ENCODE results near the gene FBP2. TPM values are rescaled to one million over a fixed set of nuclear protein-coding genes. Genes with fewer than 3 reads are reported as not detected.

Gene FBP2
- total and polyA plus RNA-seq, 2 of the 4 experiments (the other 2 are of a cell fraction): not detected

GRCh38 chr9:94611638-94612068 is 18.0 kb upstream of the FBP2 start:
- no peak overlapping the region for H3K4me2 ChIP-seq (ENCODE audit: low read depth, low read length)
- H2AFZ ChIP-seq (replicated peaks; ENCODE audit: low read length, poor library complexity): no peak overlapping the region
- H2BK15ac ChIP-seq (ENCODE audit: low read depth, low read length): no peak overlapping the region
- H3K23ac ChIP-seq (ENCODE audit: low read depth, low read length): no peak overlapping the region
- no peaks in the 10 kb centered on the region for H3K9me1 ChIP-seq (ENCODE audit: insufficient read depth, low read length)
- no peak for ATAC-seq (ENCODE audit: low read depth)
- no peak overlapping the region for H2AK9ac ChIP-seq (replicated peaks; ENCODE audit: low read depth, low read length, poor library complexity)
- H4K8ac ChIP-seq (ENCODE audit: low read depth in 2 of 2, low read length in 2 of 2): no peak overlapping the region
- dilution Hi-C loops (cut with HindIII; ENCODE audit: low sequenced_read_pairs, unreplicated experiment) (no loop called here), in situ Hi-C loops (cut with MboI; ENCODE audit: low sequenced_read_pairs) (no loop called here), intact Hi-C loops (cut with micrococcal nuclease) (no loop called here)
- H3K18ac ChIP-seq (ENCODE audit: low read depth, low read length): no peak overlapping the region
- H2BK120ac ChIP-seq (ENCODE audit: low read depth, low read length): no peak overlapping the region
- H2AK5ac ChIP-seq (ENCODE audit: low read depth, low read length): no peak overlapping the region
- no peak overlapping the region for H3K56ac ChIP-seq (ENCODE audit: extremely low read depth, insufficient read depth, low read length)
- ChIA-PET CTCF (no interaction called here), POLR2A (ENCODE audit: unreplicated experiment) (no interaction called here)
- no peak overlapping the region for H4K5ac ChIP-seq (ENCODE audit: low read depth, low read length)
- no peak overlapping the region for H4K91ac ChIP-seq (ENCODE audit: insufficient read depth, low read depth, low read length)
- H3K4ac ChIP-seq (ENCODE audit: low read depth, low read length): no peak overlapping the region
- no peak overlapping the region for H3K9ac ChIP-seq (ENCODE audit: low read depth, low read length)
- H3K9me3 ChIP-seq (ENCODE audit: control insufficient read depth, insufficient read depth, low read length): no peaks in the 10 kb centered on the region
- no peak overlapping the region for H3K4me3 ChIP-seq (ENCODE audit: insufficient read depth, low read depth, low read length)
- no peak overlapping the region for H3K27ac ChIP-seq (ENCODE audit: insufficient read depth, low read length)
- H3K79me1 ChIP-seq (ENCODE audit: low read depth in 1 of 2, low read length in 2 of 2): no peaks in the 10 kb centered on the region
- peaks cover 32% of the 10 kb centered on the region for H3K27me3 ChIP-seq (ENCODE audit: control insufficient read depth, insufficient read depth, low read length)
- no TSS peak for BruUV-seq (replicated peaks)
- no peak overlapping the region for H2BK5ac ChIP-seq (ENCODE audit: low read depth, low read length, poor library complexity, severe bottlenecking)
- TF ChIP-seq RFX5 (IDR thresholded peaks at IDR 0.05; ENCODE audit: low read depth, low read length) (no peak), POLR2A (IDR thresholded peaks at IDR 0.05; ENCODE audit: low read depth, low read length) (no peak), BHLHE40 (IDR thresholded peaks at IDR 0.05; ENCODE audit: low read depth, low read length) (no peak), CTCF (conservative IDR thresholded peaks at IDR 0.05; ENCODE audit: low read depth, low read length) (no peak), SMC3 (IDR thresholded peaks at IDR 0.05; ENCODE audit: low read depth, low read length) (no peak), ELK1 (IDR thresholded peaks at IDR 0.05; ENCODE audit: borderline replicate concordance, low read depth, low read length) (no peak), FOS (IDR thresholded peaks at IDR 0.05; ENCODE audit: low read depth, low read length) (no peak), USF2 (IDR thresholded peaks at IDR 0.05; ENCODE audit: low read depth, low read length) (no peak), MAZ (IDR thresholded peaks at IDR 0.05; ENCODE audit: borderline replicate concordance, low read depth, low read length) (no peak), MAFK (IDR thresholded peaks at IDR 0.05; ENCODE audit: low read depth, low read length) (no peak), NFE2L2 (IDR thresholded peaks at IDR 0.05; ENCODE audit: low read depth, low read length) (no peak)
- H4K20me1 ChIP-seq (ENCODE audit: insufficient read depth, low read length): no peaks in the 10 kb centered on the region
- no peak for DNase-seq
- no peak overlapping the region for H2BK20ac ChIP-seq (ENCODE audit: low read depth, low read length)
- no peaks in the 10 kb centered on the region for H3K36me3 ChIP-seq (ENCODE audit: control insufficient read depth, insufficient read depth, low read length)
- H3K4me1 ChIP-seq (ENCODE audit: control insufficient read depth, insufficient read depth, low read length): no peaks in the 10 kb centered on the region
- no CpG with 5 or more reads among the region's 3 CpGs for WGBS, 2 experiments (ENCODE audit: extremely low coverage in 2 of 2, insufficient read length in 1 of 2)
- no peak overlapping the region for H3K14ac ChIP-seq (replicated peaks; ENCODE audit: low read depth, low read length)

All from IMR-90 (cell line).